Fibroblast of the aortic adventitia (primary cell): ENCODE measurements around the gene CTDSP2. TPM values are rescaled to one million over a fixed set of nuclear protein-coding genes. Genes with fewer than 3 reads are reported as not detected.

Experiments
- DNase-seq: peaks from one replicate; pipeline ENCODE4 v3.0.0-alpha.2; 2010; ENCODE audit warnings: low read depth
- H3K4me3 ChIP-seq: 2 replicates; pipeline ENCODE4 v1.5.1; 2011; ENCODE audit warnings: low read depth, mild to moderate bottlenecking, control low read depth, low read length, moderate library complexity
- CTCF ChIP-seq: IDR thresholded peaks from 2 replicates; pipeline ENCODE4 v1.5.1; 2011; ENCODE audit warnings: mild to moderate bottlenecking, low read length, control low read depth, inconsistent platforms; ENCODE audit not compliant: insufficient read depth
- total RNA-seq: library from RNA; depleted of rRNA; stranded (reverse); fragments of >200 nt; gene quantifications from 2 replicates; pipeline ENCODE4 v1.2.3, GENCODE V29; 2012; ENCODE audit warnings: low replicate concordance

Gene CTDSP2
- total RNA-seq, 1 donor, result 90.7 TPM

GRCh38 chr12:57806677-57807076 is 39.9 kb downstream of the CTDSP2 start:
- H3K4me3 ChIP-seq, result no peak overlapping the region
- TF ChIP-seq CTCF, result no peak
- DNase-seq, result no peak

- no peak overlapping the region for H3K4me3 ChIP-seq
- peak; percentile 85 for TF ChIP-seq CTCF
- DNase-seq, result peak; percentile 55
Measured at GRCh38 chr12:57803319-57803893, 43.1 kb downstream of the CTDSP2 start.

- no peak for TF ChIP-seq CTCF
- H3K4me3 ChIP-seq, result no peak overlapping the region
- no peak for DNase-seq
Measured at GRCh38 chr12:57802607-57803006, 43.9 kb downstream of the CTDSP2 start.

DNA sequence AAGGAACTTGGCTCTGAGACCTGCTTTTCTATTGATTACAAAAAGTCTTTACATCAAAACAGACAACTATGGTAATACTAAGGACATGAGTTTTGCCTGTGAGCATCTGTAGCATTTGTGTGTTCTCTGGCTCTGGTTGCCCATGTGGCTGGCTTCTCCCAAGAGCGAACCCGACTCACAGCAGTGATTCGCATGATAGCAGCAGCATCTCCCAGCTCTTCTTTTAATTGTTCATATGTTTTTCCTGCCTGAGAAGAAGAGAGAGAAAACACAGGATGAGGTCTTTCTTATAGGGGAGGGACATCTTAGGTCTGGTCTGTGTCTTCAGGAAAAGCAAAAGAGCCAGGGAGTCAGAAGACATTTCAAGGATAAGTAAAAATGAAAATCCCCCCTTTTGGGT is 45.6 kb downstream of the CTDSP2 start:
- no peak for TF ChIP-seq CTCF
- no peak overlapping the region for H3K4me3 ChIP-seq
- DNase-seq, result no peak

DNA sequence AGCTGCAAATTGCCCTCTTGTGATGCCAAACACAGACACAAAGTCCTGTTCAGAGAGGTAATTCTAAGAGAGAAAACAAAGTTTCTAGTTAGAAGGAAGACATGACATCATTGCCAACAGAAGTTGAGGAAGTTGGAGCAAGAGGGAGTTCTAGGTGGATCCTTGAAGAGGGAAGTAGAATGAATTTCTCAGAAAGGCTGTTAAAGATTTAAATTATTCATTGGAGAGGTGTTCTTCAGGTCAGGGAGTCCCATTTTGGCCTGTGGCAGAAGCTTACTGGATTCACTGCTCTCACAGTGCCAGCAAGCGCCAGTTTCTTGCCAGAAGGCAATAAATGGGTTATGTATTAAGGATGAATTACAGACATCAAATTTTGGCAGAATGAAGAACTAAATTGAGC is 48.6 kb downstream of the CTDSP2 start:
- TF ChIP-seq CTCF, result no peak
- H3K4me3 ChIP-seq, result no peak overlapping the region
- no peak for DNase-seq

DNA sequence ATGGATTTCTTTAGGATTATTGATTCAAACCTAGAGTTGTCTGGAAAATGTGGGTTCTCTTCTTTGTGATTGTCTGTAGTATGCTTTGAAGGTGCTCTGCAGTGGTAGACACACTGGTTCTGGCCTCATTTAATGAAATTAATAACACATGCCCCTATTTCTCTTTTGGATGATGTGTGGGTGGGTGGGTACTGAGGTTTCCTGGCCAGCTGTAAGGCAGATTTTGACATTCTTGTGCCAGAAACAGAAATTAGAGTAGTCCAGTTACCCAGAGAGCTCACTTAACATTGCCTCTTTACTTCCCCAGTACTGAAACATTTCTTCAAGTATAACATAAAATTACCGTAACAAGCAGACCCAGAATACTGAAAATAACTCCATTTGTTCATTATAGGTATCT is 49.5 kb downstream of the CTDSP2 start:
- DNase-seq, result no peak
- no peak for TF ChIP-seq CTCF

DNA sequence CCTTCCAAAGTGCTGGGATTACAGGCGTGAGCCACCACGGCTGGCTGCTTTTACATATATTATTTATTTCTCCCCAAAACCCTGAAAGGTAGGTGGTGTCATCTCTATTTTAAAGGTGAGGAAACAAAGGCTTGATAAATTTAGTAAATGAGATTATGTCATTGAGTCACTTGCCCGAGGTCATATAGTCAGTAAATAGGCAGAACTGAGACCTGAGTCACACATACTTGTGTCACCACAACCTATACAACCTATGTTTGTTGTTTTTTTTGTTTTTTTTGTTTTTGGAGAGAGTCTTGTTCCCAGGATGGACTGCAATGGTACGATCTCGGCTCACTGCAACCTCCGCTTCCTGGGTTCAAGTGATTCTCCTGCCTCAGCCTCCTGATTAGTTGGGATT is 51.2 kb downstream of the CTDSP2 start:
- no peak overlapping the region for H3K4me3 ChIP-seq
- no peak for DNase-seq
- no peak for TF ChIP-seq CTCF

More for the DNA sequence above, 49.5 kb downstream of the CTDSP2 start:
- H3K4me3 ChIP-seq, result no peak overlapping the region
